ENCODE data around the gene SMG5.

The SMG5 gene

DNA sequence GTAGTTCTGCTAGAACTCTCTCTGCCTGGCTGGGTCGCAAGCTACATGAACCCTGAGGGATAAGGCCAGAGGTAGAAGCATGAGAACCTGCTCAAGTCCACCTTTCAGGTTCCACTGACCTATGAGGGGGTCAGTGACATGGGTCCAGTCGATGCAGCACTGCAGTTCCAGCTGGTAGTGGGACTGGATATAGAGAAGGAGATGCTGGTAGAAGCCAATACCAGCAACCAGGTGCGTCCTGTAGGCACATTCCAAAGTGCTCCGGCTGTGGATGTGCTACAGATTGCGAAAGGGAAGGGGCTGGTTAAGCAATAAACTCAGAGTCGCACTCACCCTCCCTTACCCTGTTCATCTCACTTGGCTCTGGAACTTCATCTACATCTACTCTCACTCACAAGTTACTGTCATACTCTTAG, 5.7 kb downstream of the SMG5 start:
- DNase-seq, result no peak

DNA sequence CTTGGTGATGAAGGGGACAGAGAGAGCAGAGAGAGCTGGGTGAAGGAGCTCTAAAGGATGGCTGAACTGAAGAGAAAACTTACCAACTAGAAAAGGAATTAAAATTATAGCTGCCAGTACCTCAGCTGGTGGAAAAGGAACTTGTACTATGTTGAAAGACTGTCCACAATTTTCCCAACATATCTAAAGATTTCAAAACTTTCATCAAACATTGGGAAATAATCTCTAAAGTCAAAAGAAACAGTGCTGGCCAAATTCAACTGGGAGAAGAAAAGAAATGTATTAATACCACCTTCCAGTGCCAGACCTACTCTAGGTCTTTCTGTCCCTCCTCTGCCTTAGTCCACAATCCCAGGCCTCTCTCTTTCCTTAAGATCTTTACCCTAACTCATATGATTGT, 6.1 kb downstream of the SMG5 start:
- no peak for DNase-seq

DNA sequence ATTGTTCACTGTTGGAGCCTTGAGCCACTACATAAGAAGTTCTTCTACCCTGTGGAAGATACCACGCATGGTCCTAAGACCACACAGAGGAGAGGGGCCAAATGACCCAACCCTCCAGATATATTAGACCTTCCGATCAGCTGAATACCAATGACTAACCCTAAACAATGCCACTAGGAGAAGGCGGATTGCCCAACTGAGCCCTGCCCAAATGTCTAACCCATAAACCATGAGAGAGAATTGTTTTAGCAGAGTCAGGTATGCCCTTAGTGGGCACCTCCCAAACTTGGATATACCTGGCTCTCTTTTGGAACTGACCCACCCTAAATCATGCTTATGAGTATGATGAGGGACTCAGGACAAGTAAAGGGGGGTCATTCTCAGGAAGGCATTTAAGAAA, 12.3 kb downstream of the SMG5 start:
- no peak for DNase-seq

DNA sequence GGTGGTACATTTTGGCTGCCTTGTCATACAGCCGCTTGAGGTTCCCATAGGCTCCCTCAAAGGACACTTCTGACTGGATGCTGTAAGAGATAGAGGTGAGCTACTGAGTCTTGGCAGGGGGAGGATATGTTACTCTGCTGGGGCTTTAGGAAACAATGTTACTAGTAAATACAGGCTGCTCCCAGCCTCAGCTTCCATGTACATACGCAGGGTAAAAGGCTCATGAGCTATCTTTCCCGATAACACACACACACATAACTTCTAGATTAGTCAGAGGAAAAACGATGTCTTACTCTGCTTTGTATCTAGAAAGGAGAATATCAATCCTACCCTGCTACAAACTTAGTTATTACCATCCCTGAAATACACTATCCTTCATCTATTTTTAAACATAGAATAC, 14.3 kb downstream of the SMG5 start:
- DNase-seq, result no peak

DNA sequence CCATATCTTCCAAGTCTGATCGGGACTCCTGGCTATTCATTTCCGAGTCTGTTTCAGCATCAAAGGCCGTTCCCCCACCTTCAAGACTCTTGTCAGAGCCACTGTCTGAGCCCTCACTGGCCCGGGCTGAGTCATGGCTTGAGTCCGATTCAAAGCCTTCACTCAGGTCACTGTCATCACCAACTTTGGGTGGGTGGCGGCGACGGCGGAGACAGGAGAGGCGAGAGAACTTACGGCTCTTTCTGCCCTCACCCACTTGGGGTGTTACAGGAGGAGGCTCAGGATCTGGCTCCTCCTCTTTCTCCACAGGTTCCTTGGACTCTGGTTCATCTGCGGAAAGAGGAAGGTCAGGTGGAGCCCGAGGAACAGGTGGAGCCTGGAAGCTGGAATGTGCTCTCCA, 16.6 kb downstream of the SMG5 start:
- DNase-seq, result no peak

DNA sequence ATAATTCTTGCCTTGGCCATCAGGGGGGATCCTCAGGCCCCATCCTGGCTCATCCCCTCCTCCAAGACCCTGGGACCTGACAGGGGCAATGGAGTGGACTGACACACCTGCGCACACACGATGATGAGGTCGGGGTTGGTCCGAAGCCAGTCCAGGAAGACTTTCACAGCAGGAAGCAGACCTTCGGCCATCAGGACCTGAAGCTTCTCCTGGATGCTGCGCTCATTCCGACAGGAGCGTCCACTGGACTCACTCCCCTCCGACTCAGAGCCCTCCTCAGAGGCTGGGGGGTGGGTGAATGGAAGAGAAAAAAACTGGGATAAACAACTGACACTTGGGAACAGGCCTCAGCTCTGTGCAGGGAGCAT, 19.4 kb downstream of the SMG5 start:
- DNase-seq, result no peak

DNA sequence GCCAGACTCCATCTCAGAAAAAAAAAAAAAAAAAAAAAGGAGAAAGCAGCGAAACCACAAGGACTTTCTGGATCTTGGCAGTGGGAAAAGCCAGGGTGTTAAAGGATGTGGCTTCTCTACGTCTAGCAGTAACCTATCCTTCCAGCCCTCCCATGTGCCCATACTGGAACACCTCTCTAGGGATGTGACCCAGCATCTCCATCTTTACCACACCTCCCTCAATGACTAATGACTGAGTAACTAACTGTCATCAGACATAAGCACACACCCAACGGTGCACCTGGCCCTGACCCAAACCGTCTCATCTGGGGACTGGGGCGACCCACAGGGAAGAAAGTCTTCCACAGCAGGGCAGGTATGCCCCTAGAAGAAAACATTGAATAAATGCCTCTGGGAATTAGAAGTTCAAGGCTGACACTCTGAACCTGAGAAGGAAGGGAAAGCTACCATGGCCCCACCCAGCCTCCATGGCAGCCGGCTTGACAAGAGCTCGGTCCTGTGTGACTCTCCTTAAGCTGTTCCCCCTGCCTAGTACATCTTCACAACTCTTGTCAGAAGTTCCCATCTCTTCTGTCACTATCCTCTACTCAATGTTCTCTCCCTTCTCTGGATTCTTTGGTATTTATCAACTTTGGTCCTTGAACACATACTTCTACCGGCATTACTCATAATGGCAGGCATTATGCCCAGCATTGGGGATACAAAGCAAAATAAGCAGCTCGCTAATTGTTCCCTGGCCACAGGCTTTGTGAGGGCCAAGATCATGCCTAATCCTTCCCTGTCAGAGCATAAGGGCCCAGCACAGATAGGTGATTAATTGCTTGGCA, 20.0 kb downstream of the SMG5 start:
- DNase-seq, result no peak

DNA sequence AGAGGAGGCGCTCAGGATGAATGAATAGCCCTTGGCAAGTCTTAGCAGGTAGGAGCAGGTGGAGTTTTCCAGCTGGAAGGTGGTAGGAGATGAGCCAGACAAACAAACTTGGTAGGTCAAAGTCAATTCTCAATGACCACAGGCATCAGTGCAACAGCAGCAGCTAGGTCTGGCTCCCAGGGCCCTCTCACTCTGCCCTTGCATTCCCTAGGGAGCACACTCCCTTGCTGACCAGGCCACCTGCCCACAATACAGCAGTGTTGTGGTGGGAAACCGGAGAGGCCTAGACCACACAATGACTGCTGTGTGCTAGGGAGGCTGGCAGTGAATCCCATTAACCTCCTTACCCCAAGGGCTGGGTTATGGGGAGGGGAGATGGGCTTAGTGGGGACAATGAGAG, 21.7 kb downstream of the SMG5 start:
- no peak for DNase-seq

DNA sequence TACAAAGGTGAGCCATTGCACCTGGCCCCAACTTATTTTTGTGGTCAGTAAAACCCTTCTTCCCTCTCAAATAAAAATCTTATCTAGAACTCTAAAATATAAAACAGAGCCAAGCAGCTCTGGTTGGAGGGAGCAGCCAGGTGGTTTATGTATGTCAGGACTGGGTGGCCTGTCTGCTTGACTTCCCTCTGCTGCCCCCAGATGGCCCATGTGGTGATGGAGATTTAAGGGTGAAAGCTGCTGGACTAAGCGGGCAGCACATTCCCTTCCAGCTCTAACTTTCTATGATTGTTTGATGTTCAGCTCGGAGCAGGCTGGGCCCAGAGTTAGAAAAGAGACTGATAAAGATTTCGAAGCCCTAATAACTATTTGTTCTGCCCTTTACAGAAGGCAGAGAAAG, 22.8 kb downstream of the SMG5 start:
- DNase-seq, result no peak

DNA sequence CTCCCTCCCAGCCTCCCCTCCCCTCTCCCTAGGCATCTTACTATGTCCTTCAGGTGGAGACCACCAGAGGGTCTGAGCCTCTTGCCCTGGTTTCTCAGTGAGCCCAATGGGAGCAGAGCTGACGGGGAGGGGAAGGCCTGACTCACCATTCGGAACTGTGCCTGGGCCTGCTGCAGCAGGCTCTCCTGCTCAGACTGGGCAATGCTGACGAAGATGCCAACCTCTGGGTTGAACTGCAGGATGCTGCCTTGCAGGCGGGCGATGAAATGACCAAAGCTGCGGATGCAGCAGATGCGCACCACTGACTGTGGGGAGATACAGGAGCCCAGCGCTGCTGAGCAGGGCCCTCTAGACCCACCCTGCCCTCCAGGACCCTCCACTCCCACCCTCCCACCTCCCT, 23.8 kb downstream of the SMG5 start:
- DNase-seq, result no peak

DNA sequence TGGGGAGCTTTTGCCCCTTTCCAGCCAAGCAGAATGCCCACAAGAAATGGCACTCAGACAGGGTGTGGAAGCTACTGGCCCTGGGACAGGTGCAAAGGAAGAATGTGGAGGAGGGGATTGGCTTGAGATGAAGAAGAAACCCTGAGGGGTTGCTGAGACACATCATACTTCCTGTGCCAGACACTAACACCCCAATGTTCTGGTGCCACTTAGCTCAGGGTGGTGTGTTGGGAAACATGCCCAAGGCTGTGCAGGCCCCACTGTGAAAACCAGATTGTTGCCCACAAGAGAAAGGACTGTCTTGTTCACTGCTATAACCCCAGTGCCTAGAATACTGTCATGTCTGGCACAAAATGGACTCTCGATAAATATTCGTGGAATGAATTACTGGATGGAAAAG, 24.9 kb downstream of the SMG5 start:
- no peak for DNase-seq

DNA sequence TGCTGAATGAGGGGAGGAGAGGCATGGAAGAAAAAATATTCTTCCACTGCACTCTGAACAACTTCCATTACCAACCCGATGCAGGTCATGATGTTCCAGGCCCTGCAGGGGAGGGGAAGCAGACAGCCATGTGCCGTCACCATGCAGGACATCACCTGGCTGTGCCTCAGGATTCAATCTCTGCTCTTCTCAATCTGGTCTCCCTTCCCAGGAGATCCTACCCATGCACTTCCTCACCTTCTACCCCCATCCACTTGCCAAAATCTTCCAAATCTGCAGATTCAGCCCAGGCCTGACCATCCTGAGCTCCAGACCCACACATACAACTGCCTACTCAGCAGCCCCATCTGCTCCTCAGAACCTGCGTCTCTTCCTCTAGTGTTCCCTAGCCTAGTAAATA, 29.0 kb downstream of the SMG5 start:
- no peak for DNase-seq

DNA sequence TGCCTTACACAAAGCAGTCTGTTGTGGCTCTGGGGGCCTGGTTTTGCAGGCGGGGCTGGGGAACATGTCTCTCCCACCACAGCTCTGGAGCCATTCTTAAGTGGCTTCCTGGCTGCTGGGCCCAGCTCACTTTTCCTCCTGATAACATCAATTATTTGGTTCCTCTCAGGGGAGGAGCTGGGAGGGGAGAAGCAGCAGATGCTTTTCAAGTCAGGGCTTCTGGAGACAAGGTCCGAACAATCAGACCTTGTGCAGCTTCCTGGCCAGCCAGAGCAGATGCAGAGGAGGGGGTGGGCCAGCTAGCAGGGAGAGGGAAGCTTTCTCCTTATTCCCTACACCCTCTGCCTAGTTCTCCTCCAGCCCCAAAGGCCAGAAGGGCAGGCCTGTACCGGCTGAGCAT, 31.1 kb downstream of the SMG5 start:
- DNase-seq, result no peak

DNA sequence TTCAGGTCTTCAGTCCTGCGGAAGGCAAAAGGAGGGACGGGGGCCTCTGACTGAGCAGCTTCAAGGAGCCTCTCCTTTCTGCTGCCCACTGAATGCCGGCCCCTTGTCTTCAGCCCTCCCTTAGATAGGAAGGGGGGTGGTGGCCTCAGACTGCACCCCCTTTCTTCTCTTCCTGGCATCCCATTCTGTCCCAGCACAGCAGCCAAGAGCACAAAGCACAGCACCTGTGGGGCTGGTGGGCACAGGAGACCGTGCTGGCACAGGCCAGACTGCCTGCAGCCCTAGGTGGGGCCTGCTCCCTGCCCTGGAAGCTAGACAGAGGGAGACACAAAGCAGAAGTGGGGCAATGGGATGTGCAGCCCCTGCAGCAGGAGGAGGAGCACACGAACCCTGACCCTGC, 33.0 kb downstream of the SMG5 start:
- DNase-seq, result no peak

DNA sequence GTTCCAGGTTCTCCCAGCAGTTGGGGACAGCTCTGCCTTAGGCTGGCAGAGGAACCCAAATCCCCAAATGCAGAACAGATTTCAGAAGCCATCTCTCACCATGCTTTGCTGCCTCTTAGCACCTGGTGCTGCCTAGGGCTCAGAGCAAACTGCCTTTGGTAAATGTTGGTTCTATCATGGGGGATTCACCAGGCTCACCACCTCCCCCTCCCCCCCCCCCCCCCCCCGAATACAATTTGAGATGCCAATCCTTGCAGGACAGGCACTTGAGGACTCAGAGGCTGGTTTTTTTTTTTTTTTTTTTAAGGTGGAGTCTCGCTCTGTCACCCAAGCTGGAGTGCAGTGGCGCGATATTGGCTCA, 34.3 kb downstream of the SMG5 start:
- DNase-seq, result no peak

DNA sequence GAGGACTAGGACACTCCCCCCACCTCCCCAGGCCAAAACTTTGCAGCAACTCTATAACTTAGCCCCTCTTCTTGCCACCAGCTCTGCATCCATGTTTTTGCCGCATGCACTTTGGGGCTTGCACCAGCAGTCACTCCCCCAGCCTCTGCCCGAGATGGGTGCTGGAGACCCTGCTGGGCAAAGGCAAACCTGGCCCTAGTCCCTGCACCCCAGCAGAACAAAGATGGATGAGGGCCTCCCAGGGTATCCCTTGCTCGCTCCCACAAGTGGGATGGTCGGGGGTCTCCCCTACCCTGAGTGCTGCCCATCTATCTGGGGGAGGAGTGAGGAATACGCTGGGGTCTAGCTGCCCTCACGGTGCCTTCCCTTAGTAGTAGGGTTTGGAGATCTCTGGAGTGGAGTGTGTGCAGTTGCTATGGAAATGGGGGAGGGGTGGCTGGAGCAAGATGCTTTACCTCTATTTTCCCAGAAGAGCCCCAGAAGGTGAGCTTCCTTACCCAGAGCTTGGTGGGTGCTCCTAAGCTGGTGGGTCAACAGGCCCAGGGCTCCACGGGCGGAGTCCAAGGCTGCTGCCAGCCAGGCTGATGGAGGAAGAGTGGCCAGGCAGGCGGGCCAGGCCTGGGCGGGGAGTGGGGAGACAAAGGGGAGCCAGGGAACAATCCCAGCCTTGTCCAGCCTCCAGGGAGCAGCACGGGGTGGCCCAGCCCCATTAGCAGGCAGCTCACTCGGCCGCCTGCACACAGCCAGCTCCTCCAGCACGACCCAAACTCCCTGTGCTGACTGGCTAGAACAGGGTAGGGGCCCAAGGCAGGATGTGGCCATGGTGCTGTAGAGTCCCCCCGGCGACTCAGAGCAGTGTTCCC, 34.9 kb downstream of the SMG5 start, which contains the start of gene PAQR6:
Gene PAQR6 (minus strand): TSS at position 597 of the 863 bp plus-strand sequence. CDS start 1,325 bp downstream, outside the sequence.
- DNase-seq, result no peak

DNA sequence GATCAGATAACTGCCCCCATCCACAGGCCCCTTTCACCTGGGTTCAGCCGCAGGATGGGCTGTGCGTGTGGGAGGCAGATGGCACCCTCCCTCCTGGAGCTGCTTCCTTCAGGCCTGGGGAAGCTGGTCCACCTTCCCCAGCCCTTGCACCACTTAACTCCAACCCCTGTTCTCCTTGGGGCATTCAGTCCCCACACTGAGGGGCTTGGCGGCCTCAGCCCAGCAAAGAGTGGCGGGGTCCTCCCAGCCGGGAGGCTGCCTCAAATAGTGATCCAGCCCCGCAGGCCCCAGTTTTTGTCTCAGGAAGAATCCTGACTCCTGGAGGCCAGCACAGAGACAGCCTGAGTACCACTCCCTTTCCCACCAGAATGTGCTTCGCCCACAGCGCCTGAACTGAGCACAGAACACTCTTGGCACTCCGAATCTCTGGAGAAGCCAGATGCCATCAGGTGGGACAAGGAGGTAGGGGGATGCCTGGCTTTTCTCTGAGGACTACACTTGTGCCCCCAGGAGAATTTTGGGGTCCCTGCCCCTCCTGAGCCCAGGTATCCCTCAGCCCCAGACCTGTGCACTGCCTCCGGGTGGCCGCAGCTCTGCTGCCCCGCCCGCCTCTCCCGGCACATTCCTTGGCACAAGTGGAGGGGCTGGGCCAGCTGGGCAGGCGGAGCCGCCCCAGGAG, 35.7 kb downstream of the SMG5 start:
- DNase-seq, result no peak

DNA sequence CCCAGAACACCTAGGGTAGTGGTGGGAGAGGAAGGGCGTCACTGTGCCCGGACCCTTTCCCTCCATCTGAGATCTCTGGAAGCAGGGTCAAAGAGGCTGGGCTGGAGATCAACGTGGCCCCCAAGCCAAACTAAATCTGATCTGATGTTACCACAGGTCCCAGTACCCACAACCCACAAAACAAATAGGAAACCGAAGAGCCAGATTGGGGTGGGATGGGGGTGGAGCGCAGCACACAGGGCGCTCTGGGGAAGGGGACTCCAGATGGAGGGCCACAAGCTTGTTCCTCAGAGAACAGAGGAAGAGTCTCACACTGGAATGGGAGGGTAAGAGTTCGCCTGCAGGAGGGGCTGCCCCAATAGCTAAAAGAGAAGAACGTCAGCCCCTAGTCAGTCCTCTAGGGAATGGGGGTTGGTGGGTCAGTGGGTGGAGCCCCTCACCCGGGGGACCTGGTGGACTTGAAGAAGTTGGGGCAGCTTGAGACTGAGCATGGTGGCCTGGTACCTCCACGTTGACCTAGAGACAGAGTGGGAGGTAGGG, 36.3 kb downstream of the SMG5 start:
- DNase-seq, result no peak

DNA sequence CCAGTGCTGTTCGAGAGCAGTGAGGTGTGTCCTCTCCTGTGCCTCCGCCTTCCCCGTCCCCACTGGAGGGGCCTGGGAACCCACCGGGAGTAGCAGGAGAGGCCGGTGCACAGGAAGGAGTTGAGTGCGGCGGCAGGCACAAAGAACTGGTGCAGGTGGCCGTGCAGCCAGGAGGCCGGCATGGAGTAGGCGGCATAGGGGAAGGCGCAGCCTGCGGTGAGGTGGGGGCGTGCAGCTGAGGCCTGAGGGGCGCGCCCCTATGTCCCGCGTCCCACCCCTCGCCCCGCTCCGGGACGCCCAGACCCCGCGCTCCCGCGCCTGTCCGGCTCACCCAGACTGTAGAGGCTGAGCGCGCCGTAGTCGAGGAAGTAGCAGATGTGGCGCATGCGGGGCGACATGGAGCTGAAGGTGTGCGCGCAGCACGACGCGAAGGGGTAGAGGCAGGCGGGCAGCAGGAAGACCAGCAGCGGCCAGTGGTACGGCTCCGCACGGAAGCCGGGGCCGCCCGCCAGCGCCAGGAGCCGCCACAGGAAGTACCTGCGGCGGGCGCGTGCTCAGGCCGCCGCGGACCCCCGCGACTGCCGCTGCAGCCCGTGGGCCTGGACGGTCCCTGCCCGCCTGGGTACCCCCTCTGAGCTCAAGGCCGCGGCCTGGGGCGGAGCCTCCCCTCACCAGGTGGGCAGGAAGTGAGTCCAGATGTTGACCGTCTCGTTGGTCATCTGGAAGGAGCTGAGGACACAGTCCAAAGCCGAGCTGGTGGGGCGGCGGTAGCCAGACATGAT, 37.0 kb downstream of the SMG5 start:
- peak; percentile 38 for DNase-seq

DNA sequence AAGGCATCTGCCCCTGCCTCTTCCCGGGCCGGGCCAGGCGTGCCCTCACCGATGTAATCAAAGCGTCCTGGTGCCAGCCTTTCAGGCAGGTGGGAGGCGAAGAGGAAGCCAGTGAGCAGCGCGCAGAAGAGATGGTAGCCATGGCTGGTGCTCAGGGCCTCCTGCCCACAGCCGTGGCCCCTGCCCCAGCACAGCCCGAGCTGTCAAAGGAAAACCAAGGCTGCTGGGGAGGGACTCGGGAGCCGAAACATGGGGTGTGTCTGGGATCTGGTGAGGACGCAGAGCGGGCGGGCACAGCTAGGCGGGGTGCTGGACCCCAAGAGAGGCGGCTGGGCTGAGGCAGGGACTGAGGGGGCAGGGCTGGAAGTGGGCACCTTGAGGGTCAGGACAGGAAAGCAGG, 37.9 kb downstream of the SMG5 start:
- no peak for DNase-seq

DNA sequence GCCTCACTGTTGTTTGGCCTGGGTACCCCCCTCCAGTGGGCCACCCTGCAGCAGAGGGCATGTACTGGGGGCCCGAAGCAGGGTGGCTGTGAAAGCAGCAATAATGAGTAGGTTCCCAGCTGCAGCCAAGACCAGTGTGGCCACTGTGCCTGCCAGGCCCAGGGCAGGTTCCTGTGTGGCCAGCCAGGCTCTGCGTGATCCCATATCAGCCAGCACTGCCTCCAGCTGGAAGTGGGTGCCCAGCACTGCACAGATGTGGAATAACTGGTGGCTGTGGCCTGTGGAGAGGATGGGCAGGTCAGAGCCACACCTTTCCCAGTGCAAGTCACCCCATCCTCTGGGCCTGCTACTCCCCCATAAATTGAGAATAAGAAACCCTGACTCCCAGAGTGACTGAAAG, 38.5 kb downstream of the SMG5 start:
- no peak for DNase-seq

DNA sequence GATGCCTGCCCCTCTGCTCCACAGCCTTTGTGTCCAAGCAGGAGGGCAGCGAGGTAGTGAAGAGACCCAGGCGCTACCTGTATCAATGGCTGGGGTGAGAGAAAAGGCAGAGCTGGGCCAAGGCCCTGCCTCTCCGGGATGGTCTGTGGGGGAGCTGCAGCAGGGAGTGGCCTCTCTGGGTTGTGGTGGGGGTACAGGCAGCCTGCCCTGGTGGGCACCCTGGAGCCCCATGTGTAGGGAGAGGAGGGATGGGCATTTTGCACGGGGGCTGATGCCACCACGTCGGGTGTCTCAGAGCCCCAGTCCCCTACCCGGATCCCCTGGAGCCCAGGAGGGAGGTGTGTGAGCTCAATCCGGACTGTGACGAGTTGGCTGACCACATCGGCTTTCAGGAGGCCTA, 39.9 kb downstream of the SMG5 start:
- no peak for DNase-seq

DNA sequence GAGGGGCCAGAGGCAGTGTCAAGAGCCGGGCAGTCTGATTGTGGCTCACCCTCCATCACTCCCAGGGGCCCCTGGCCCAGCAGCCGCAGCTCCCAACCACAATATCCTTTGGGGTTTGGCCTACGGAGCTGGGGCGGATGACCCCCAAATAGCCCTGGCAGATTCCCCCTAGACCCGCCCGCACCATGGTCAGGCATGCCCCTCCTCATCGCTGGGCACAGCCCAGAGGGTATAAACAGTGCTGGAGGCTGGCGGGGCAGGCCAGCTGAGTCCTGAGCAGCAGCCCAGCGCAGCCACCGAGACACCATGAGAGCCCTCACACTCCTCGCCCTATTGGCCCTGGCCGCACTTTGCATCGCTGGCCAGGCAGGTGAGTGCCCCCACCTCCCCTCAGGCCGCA, 40.7 kb downstream of the SMG5 start, which contains the start of gene BGLAP:
Gene BGLAP (plus strand): TSS at position 259 of the 400 bp plus-strand sequence. CDS start 48 bp downstream, at position 307.
- DNase-seq, result no peak

Measured in NCI-H748 treated with DMSO at 0.1 percent for 48 hours (cell line).